Stimulated activated naive CD8-positive, alpha-beta T cell treated with anti-CD3 and anti-CD28 coated beads, Interleukin-15, Interleukin-2, amounts not matched to agents 100 ng/mL and 50 ng/mL, for 24 hours (primary cell): ENCODE data around the gene TNRC6C.
"Not testable (repeated sequence)": the region's sequence is repeated elsewhere in the genome, so short reads cannot be mapped to it uniquely, and the experiment has no call there.

Experiments used
- H3K27ac Mint-ChIP-seq: one replicate; pipeline ENCODE4 v1.8.0; 2021; ENCODE audit warnings: mild to moderate bottlenecking, mixed read lengths
- H3K27me3 Mint-ChIP-seq: one replicate; pipeline ENCODE4 v1.8.0; 2021; ENCODE audit warnings: mixed read lengths
- H3K36me3 Mint-ChIP-seq: one replicate; pipeline ENCODE4 v1.8.0; 2021; ENCODE audit warnings: low read depth, mixed read lengths
- H3K4me1 Mint-ChIP-seq: one replicate; pipeline ENCODE4 v1.8.0; 2021; ENCODE audit warnings: low read depth, mixed read lengths
- H3K4me3 Mint-ChIP-seq: one replicate; pipeline ENCODE4 v1.8.0; 2021; ENCODE audit warnings: mild to moderate bottlenecking, mixed read lengths
- H3K9me3 Mint-ChIP-seq: one replicate; pipeline ENCODE4 v1.8.0; 2021; ENCODE audit warnings: mixed read lengths

The TNRC6C gene

GRCh38 chr17:77946900-77947645 is 11.4 kb upstream of the TNRC6C start:
- peaks cover 22% of the 10 kb centered on the region for H3K27me3 Mint-ChIP-seq
- H3K27ac Mint-ChIP-seq = peak overlapping the region; percentile 3
- no peak overlapping the region for H3K4me3 Mint-ChIP-seq
- no peaks in the 10 kb centered on the region for H3K4me1 Mint-ChIP-seq
- no peaks in the 10 kb centered on the region for H3K36me3 Mint-ChIP-seq
- no peaks in the 10 kb centered on the region for H3K9me3 Mint-ChIP-seq

- Mint-ChIP-seq H3K4me3 (no peak overlapping the region), H3K27ac (no peak overlapping the region), H3K9me3 (no peaks in the 10 kb centered on the region), H3K4me1 (no peaks in the 10 kb centered on the region), H3K36me3 (no peaks in the 10 kb centered on the region), H3K27me3 (peaks cover 22% of the 10 kb centered on the region)
These were observed 9.8 kb upstream of the TNRC6C start for GRCh38 chr17:77948690-77949114.

GRCh38 chr17:77951123-77951522 is 7.4 kb upstream of the TNRC6C start:
- no peaks in the 10 kb centered on the region for H3K36me3 Mint-ChIP-seq
- peaks cover 16% of the 10 kb centered on the region for H3K27me3 Mint-ChIP-seq
- no peaks in the 10 kb centered on the region for H3K9me3 Mint-ChIP-seq
- no peak overlapping the region for H3K27ac Mint-ChIP-seq
- H3K4me3 Mint-ChIP-seq = no peak overlapping the region
- no peaks in the 10 kb centered on the region for H3K4me1 Mint-ChIP-seq

GRCh38 chr17:77952368-77952767 is 6.1 kb upstream of the TNRC6C start:
- Mint-ChIP-seq H3K36me3 (no peaks in the 10 kb centered on the region), H3K27ac (peak overlapping the region; percentile 1)

GRCh38 chr17:77957235-77957856 is 1.2 kb upstream of the TNRC6C start:
- Mint-ChIP-seq H3K9me3 (no peaks in the 10 kb centered on the region), H3K27me3 (peaks cover 9% of the 10 kb centered on the region), H3K27ac (peak overlapping the region; percentile 90), H3K4me1 (peaks cover 42% of the 10 kb centered on the region), H3K4me3 (peak overlapping the region; percentile 95), H3K36me3 (no peaks in the 10 kb centered on the region)

More at GRCh38 chr17:77952368-77952767, 6.1 kb upstream of the TNRC6C start:
- Mint-ChIP-seq H3K9me3 (no peaks in the 10 kb centered on the region), H3K4me1 (peaks cover 9% of the 10 kb centered on the region), H3K27me3 (peaks cover 19% of the 10 kb centered on the region), H3K4me3 (no peak overlapping the region)

GRCh38 chr17:77958716-77959125 is 218 bp downstream of the TNRC6C start:
- no peaks in the 10 kb centered on the region for H3K36me3 Mint-ChIP-seq
- no peak overlapping the region for H3K4me3 Mint-ChIP-seq
- no peaks in the 10 kb centered on the region for H3K9me3 Mint-ChIP-seq
- H3K27me3 Mint-ChIP-seq = peaks cover 9% of the 10 kb centered on the region
- peaks cover 55% of the 10 kb centered on the region for H3K4me1 Mint-ChIP-seq
- no peak overlapping the region for H3K27ac Mint-ChIP-seq

GRCh38 chr17:77959126-77959925 is 823 bp downstream of the TNRC6C start:
- Mint-ChIP-seq H3K4me3 (peak overlapping the region; percentile 87), H3K27ac (peak overlapping the region; percentile 89), H3K4me1 (peaks cover 61% of the 10 kb centered on the region), H3K27me3 (peaks cover 9% of the 10 kb centered on the region), H3K9me3 (no peaks in the 10 kb centered on the region), H3K36me3 (no peaks in the 10 kb centered on the region)

GRCh38 chr17:77959926-77960521 is 1.5 kb downstream of the TNRC6C start:
- Mint-ChIP-seq H3K4me3 (peak overlapping the region; percentile 87), H3K27ac (peak overlapping the region; percentile 89), H3K4me1 (peaks cover 68% of the 10 kb centered on the region), H3K9me3 (no peaks in the 10 kb centered on the region), H3K36me3 (no peaks in the 10 kb centered on the region), H3K27me3 (peaks cover 9% of the 10 kb centered on the region)

GRCh38 chr17:77961741-77962140 is 3.2 kb downstream of the TNRC6C start:
- Mint-ChIP-seq H3K27ac (no peak overlapping the region), H3K4me1 (peaks cover 83% of the 10 kb centered on the region), H3K4me3 (no peak overlapping the region), H3K36me3 (no peaks in the 10 kb centered on the region), H3K27me3 (peaks cover 5% of the 10 kb centered on the region), H3K9me3 (no peaks in the 10 kb centered on the region)

- Mint-ChIP-seq H3K4me1 (peaks cover 82% of the 10 kb centered on the region), H3K36me3 (no peaks in the 10 kb centered on the region), H3K4me3 (peak overlapping the region; percentile 2), H3K27ac (no peak overlapping the region), H3K9me3 (no peaks in the 10 kb centered on the region), H3K27me3 (peaks cover 3% of the 10 kb centered on the region)
These were observed 3.8 kb downstream of the TNRC6C start for GRCh38 chr17:77962348-77962747.

- no peaks in the 10 kb centered on the region for H3K27me3 Mint-ChIP-seq
- peaks cover 84% of the 10 kb centered on the region for H3K4me1 Mint-ChIP-seq
- no peaks in the 10 kb centered on the region for H3K36me3 Mint-ChIP-seq
- no peak overlapping the region for H3K27ac Mint-ChIP-seq
- peak overlapping the region; percentile 47 for H3K4me3 Mint-ChIP-seq
- H3K9me3 Mint-ChIP-seq = no peaks in the 10 kb centered on the region
These were observed 4.9 kb downstream of the TNRC6C start for GRCh38 chr17:77963441-77963840.

- Mint-ChIP-seq H3K27ac (no peak overlapping the region), H3K27me3 (no peaks in the 10 kb centered on the region), H3K4me3 (no peak overlapping the region)
These were observed 6.8 kb downstream of the TNRC6C start for GRCh38 chr17:77965352-77965751.

GRCh38 chr17:77966476-77966875 is 8.0 kb downstream of the TNRC6C start:
- no peak overlapping the region for H3K27ac Mint-ChIP-seq
- H3K9me3 Mint-ChIP-seq = no peaks in the 10 kb centered on the region
- H3K36me3 Mint-ChIP-seq = no peaks in the 10 kb centered on the region
- H3K27me3 Mint-ChIP-seq = no peaks in the 10 kb centered on the region
- peaks cover 87% of the 10 kb centered on the region for H3K4me1 Mint-ChIP-seq
- no peak overlapping the region for H3K4me3 Mint-ChIP-seq

More at GRCh38 chr17:77965352-77965751, 6.8 kb downstream of the TNRC6C start:
- peaks cover 88% of the 10 kb centered on the region for H3K4me1 Mint-ChIP-seq
- H3K36me3 Mint-ChIP-seq = no peaks in the 10 kb centered on the region
- H3K9me3 Mint-ChIP-seq = no peaks in the 10 kb centered on the region

GRCh38 chr17:77968788-77969187 is 10.3 kb downstream of the TNRC6C start:
- peaks cover 84% of the 10 kb centered on the region for H3K4me1 Mint-ChIP-seq
- no peak overlapping the region for H3K27ac Mint-ChIP-seq
- no peaks in the 10 kb centered on the region for H3K9me3 Mint-ChIP-seq
- H3K4me3 Mint-ChIP-seq = no peak overlapping the region
- H3K27me3 Mint-ChIP-seq = no peaks in the 10 kb centered on the region
- peaks cover 8% of the 10 kb centered on the region for H3K36me3 Mint-ChIP-seq

- H3K27ac Mint-ChIP-seq, H3K36me3 Mint-ChIP-seq, H3K9me3 Mint-ChIP-seq, H3K4me3 Mint-ChIP-seq, H3K27me3 Mint-ChIP-seq: not testable (repeated sequence)
- H3K4me1 Mint-ChIP-seq = peaks cover 67% of the 10 kb centered on the region
These were observed 13.8 kb downstream of the TNRC6C start for GRCh38 chr17:77972271-77972670.
